HCT116 (cell line): ENCODE data around the gene HERPUD1. TPM values are rescaled to one million over a fixed set of nuclear protein-coding genes. Genes with fewer than 3 reads are reported as not detected.

ENCODE experiments used
- ATAC-seq: fragments of 200-7000 bp; cut with Tn5 transposase; 2 replicates; pipeline ENCODE4 v1.9.1; 2020; ENCODE audit warnings: mild to moderate bottlenecking, moderate library complexity
- BruUV-seq: library from RNA; stranded (reverse); fragments of 400-500 nt; replicated peaks from 2 replicates; lab custom pipeline; 2021; lab: Mats Ljungman, UMichigan
- CTCF ChIA-PET: fragments of 300-600 bp; sonication (Branson Sonifier 250); formaldehyde crosslinking; loops from one replicate; lab custom pipeline; 2021; ENCODE audit warnings: antibody characterized with exemption; lab: Charles Lee
- POLR2A ChIA-PET: fragments of 300-600, 350-600 bp; sonication (Branson Sonifier 250); formaldehyde crosslinking; loops from one replicate; lab custom pipeline; 2021; ENCODE audit warnings: antibody characterized with exemption; lab: Charles Lee
- RAD21 ChIA-PET, 2 experiments: fragments of 300-600 bp; sonication (Branson Sonifier 250); formaldehyde crosslinking; loops; one replicate each; lab custom pipeline; 2023; ENCODE audit warnings: low total read pairs in 2 of 2; ENCODE audit not compliant: uncharacterized antibody in 2 of 2, unreplicated experiment in 2 of 2, low non-redundant PET in 1 of 2; lab: Charles Lee
- DNase-seq: peaks from one replicate; pipeline ENCODE4 v3.0.0-alpha.2; 2010; ENCODE audit warnings: low read depth, low spot score
- H2AFZ ChIP-seq: fragments of 200-600 bp; shearing (Covaris generic), sonication (generic); 2 replicates; pipeline ENCODE4 v1.6.1; 2017; ENCODE audit warnings: low read depth, mixed run types, mixed read lengths, antibody characterized with exemption, low read length; ENCODE audit not compliant: poor library complexity, severe bottlenecking
- H3K27ac ChIP-seq: 2 replicates; pipeline ENCODE4 v1.5.1; 2012; ENCODE audit warnings: low read depth, low read length
- H3K27me3 ChIP-seq: fragments of 200-600 bp; sonication (generic); 2 replicates; pipeline ENCODE4 v1.6.1; 2016; ENCODE audit warnings: mixed run types, low read length, mixed read lengths; ENCODE audit not compliant: insufficient read depth
- H3K36me3 ChIP-seq, 2 experiments: fragments of 200-500 bp in 1 of 2; fragments of 200-600 bp in 1 of 2; sonication (Bioruptor generic) in 1 of 2; sonication (generic) in 1 of 2; 2 replicates each; pipeline versions ENCODE4 v1.5.1 to v1.6.1; 2014 to 2016; ENCODE audit warnings: low read length in 2 of 2, inconsistent platforms in 1 of 2, mixed read lengths in 1 of 2, mixed run types in 1 of 2; ENCODE audit not compliant: insufficient read depth in 2 of 2, control insufficient read depth in 1 of 2
- H3K4me1 ChIP-seq, 2 experiments: fragments of 200-600 bp in 1 of 2; sonication (generic) in 1 of 2; 2 replicates each; pipeline versions ENCODE4 v1.5.1 to v1.6.1; 2012 to 2017; ENCODE audit warnings: low read length in 2 of 2, inconsistent platforms in 1 of 2, mild to moderate bottlenecking in 1 of 2, mixed read lengths in 1 of 2, mixed run types in 1 of 2, moderate library complexity in 1 of 2; ENCODE audit not compliant: insufficient read depth in 2 of 2, control insufficient read depth in 1 of 2
- H3K4me2 ChIP-seq: fragments of 200-600 bp; sonication (generic); 2 replicates; pipeline ENCODE4 v1.6.1; 2017; ENCODE audit warnings: mixed run types, low read length, mixed read lengths
- H3K4me3 ChIP-seq, 2 experiments: fragments of 200-600 bp in 1 of 2; sonication (generic) in 1 of 2; replicated peaks in 1 of 2; 2 replicates each; pipeline ENCODE4 v1.5.1; 2011 to 2016; ENCODE audit warnings: low read length in 2 of 2, control low read depth in 1 of 2, low read depth in 1 of 2, mild to moderate bottlenecking in 1 of 2, mixed read lengths in 1 of 2, mixed run types in 1 of 2
- H3K79me2 ChIP-seq: fragments of 200-600 bp; sonication (generic); 2 replicates; pipeline ENCODE4 v1.6.1; 2017; ENCODE audit warnings: mild to moderate bottlenecking, mixed run types, low read length, moderate library complexity, mixed read lengths; ENCODE audit not compliant: insufficient read depth
- H3K9ac ChIP-seq: fragments of 200-600 bp; sonication (generic); 2 replicates; pipeline ENCODE4 v1.6.1; 2016; ENCODE audit warnings: low read length, mixed read lengths
- H3K9me2 ChIP-seq: fragments of 200-600 bp; sonication (generic), shearing (Covaris generic); 2 replicates; pipeline ENCODE4 v1.6.1; 2017; ENCODE audit warnings: mixed run types, mild to moderate bottlenecking, moderate library complexity; ENCODE audit not compliant: insufficient read depth
- H3K9me3 ChIP-seq, 2 experiments: fragments of 200-500 bp in 1 of 2; fragments of 200-600 bp in 1 of 2; sonication (Bioruptor generic) in 1 of 2; sonication (generic) in 1 of 2; 2 replicates each; pipeline ENCODE4 v1.6.1; 2014 to 2017; ENCODE audit warnings: low read length in 2 of 2, mixed read lengths in 2 of 2, inconsistent platforms in 1 of 2, low read depth in 1 of 2, mild to moderate bottlenecking in 1 of 2, mixed run types in 1 of 2, moderate library complexity in 1 of 2; ENCODE audit not compliant: control insufficient read depth in 1 of 2, insufficient read depth in 1 of 2
- H4K20me1 ChIP-seq: fragments of 200-600 bp; sonication (generic), shearing (Covaris generic); 2 replicates; pipeline ENCODE4 v1.6.1; 2017; ENCODE audit warnings: mixed run types, mild to moderate bottlenecking, moderate library complexity; ENCODE audit not compliant: insufficient read depth
- CTCF ChIP-seq, 3 experiments: fragments of 200-600 bp in 1 of 3; sonication (generic) in 1 of 3; IDR thresholded peaks in 2 of 3; conservative IDR thresholded peaks in 1 of 3; 2 replicates each; pipeline ENCODE4 v1.5.1; 2012 to 2017; ENCODE audit warnings: low read depth in 2 of 3, low read length in 2 of 3, antibody characterized with exemption in 1 of 3, borderline replicate concordance in 1 of 3, control low read depth in 1 of 3, mild to moderate bottlenecking in 1 of 3, mixed read lengths in 1 of 3, mixed run types in 1 of 3, moderate library complexity in 1 of 3; ENCODE audit not compliant: insufficient read depth in 1 of 3
- EZH2 ChIP-seq: fragments of 200-600 bp; sonication (generic); IDR thresholded peaks from 2 replicates; pipeline ENCODE4 v1.6.1; 2017; ENCODE audit warnings: antibody characterized with exemption, mixed run types
- EZH2phosphoT487 ChIP-seq: fragments of 200-600 bp; IDR thresholded peaks from 2 replicates; pipeline ENCODE4 v1.6.1; 2018; ENCODE audit warnings: antibody characterized with exemption, borderline replicate concordance
- FOSL1 ChIP-seq: IDR thresholded peaks from 2 replicates; pipeline ENCODE4 v1.6.1; 2012; ENCODE audit warnings: low read depth
- SIN3A ChIP-seq: IDR thresholded peaks from 2 replicates; pipeline ENCODE4 v1.6.1; 2012; ENCODE audit warnings: low read depth
- SRF ChIP-seq: IDR thresholded peaks from 2 replicates; pipeline ENCODE4 v1.6.1; 2012; ENCODE audit warnings: low read depth
- ZNF274 ChIP-seq: fragments of 200-500 bp; sonication (Bioruptor generic); IDR thresholded peaks from 2 replicates; pipeline ENCODE4 v1.6.1; 2014; ENCODE audit warnings: mild to moderate bottlenecking, low read depth, low read length, inconsistent platforms
- intact Hi-C: fragments of 100-400 bp; cut with micrococcal nuclease; formaldehyde crosslinking; loops from 2 replicates; pipeline ENCODE4 v1.10.0; 2022
- total RNA-seq: library from RNA; stranded (reverse); gene quantifications from one replicate; pipeline ENCODE4 v1.2.1, GENCODE V29; 2021; ENCODE audit not compliant: unreplicated experiment
- TF ChIP-seq, protein P1 (sequence below): IDR thresholded peaks from 2 replicates; pipeline ENCODE4 v1.6.1; 2012

The HERPUD1 gene
- total RNA-seq, 1 experiment from 2014 or later: 113 TPM

DNA sequence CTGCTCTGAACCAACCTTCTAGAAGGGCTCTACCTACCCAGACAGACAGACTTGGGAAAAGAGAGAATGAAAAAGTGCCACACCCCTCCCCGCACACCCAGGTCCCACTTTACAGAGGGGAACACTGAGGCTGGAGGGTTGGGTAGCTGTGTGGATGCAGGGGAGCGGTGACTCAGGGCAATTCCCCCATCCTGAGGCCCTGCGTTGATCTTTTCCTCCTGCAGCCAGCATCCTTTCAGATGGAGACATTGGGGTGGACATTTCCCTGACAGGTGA lies 39.8 kb downstream of the HERPUD1 start:
- Histone ChIP-seq H4K20me1 (no peaks in the 10 kb centered on the region), H3K9ac (no peak overlapping the region), H3K79me2 (no peaks in the 10 kb centered on the region), H3K27ac (no peak overlapping the region), H3K9me2 (no peaks in the 10 kb centered on the region), H2AFZ (no peak overlapping the region), H3K27me3 (no peaks in the 10 kb centered on the region), H3K36me3 (no peaks in the 10 kb centered on the region), H3K4me3 (no peak overlapping the region), H3K4me1 (no peaks in the 10 kb centered on the region), H3K4me2 (no peak overlapping the region), H3K9me3 (no peaks in the 10 kb centered on the region)
- ATAC-seq (no peak), DNase-seq (no peak)
- ChIA-PET POLR2A (interaction anchor here (1.4 kb wide), 1 partner anchor 18 kb away, joined by 3 read pairs; no protein-coding TSS in a partner anchor), RAD21 (interaction anchor here in 1 of 2 experiments (0.6 kb wide), 1 partner anchor 114 kb away, joined by 3 read pairs; no protein-coding TSS in a partner anchor), CTCF (no interaction called here)
- no peak for TF ChIP-seq CTCF (IDR thresholded peaks at IDR 0.05 in 2 of 3, conservative IDR thresholded peaks at IDR 0.05 in 1 of 3; ENCODE audit: borderline replicate concordance in 1 of 3, insufficient read depth in 1 of 3, low read depth in 2 of 3, low read length in 2 of 3)
- TF ChIP-seq SRF: no peak
- no peak for TF ChIP-seq SIN3A
- TF ChIP-seq EZH2phosphoT487: no peak
- no peak for TF ChIP-seq FOSL1
- TF ChIP-seq, protein P1, sequence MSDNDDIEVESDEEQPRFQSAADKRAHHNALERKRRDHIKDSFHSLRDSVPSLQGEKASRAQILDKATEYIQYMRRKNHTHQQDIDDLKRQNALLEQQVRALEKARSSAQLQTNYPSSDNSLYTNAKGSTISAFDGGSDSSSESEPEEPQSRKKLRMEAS: no peak
- no peak for TF ChIP-seq ZNF274
- no peak for TF ChIP-seq EZH2
- no TSS peak for BruUV-seq
- intact Hi-C loops: no loop called here
